ENCODE results near the gene ASB2. TPM values are rescaled to one million over a fixed set of nuclear protein-coding genes. Genes with fewer than 3 reads are reported as not detected.

Gene ASB2
- polyA plus RNA-seq, 2 donors: 4.5 to 4.7 TPM

DNA sequence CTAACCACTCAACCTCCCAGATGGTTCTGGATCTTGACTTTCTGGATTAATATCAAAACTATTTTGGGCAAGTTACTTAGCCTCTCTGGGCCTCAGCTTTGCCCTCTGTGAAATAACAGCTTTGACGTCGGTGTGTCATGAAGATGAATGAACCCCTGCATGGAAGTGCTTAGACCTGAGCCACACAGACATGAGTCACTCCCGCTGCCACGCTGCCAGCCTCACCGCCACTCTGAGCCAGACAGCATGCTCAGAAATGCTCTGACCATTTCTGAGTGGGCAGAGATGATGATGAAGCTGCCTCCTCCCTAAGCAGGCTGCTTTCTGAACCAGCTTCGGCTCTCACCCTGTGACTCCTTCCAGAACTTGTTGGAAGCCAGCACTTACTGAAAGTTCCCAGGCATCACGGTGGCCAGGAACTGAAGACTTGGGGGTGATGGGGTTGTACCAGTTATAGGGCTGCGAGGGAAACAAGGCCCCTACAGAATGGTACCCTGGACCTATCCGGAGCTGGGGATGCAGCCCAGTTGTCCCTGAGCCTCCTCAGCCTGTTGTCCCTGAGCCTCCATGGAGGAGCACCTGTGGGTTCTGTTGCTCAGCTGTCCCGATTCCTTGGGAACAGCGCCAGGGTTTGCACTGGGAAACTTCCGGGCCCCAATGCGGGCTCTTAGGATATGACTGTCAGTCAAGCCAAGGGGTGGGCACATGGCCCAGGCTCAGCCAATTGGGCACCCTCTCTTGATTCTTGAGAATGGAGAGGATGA, 18.7 kb upstream of the ASB2 start:
- WGBS, 2 donors: 22 to 30% methylated on average over 13 of the region's 13 CpGs
- no peak overlapping the region for H3K4me3 ChIP-seq (ENCODE audit: low read depth in 1 of 2, low read length in 2 of 2)
- H3K27ac ChIP-seq (ENCODE audit: low read depth in 2 of 2, low read length in 1 of 2): peak overlapping the region in 1 of 2 donors; percentile 79
- H3K36me3 ChIP-seq (ENCODE audit: control insufficient read depth in 2 of 2, insufficient read depth in 2 of 2, low read length in 1 of 2): no peaks in the 10 kb centered on the region
- H3K9me3 ChIP-seq (ENCODE audit: control insufficient read depth in 2 of 2, insufficient read depth in 1 of 2, low read depth in 1 of 2, low read length in 1 of 2): no peaks in the 10 kb centered on the region
- no peaks in the 10 kb centered on the region for H3K4me1 ChIP-seq (ENCODE audit: control insufficient read depth in 2 of 2, insufficient read depth in 2 of 2, low read length in 1 of 2)
- no peaks in the 10 kb centered on the region for H3K27me3 ChIP-seq (ENCODE audit: control insufficient read depth in 1 of 2, insufficient read depth in 2 of 2, low read length in 2 of 2)

DNA sequence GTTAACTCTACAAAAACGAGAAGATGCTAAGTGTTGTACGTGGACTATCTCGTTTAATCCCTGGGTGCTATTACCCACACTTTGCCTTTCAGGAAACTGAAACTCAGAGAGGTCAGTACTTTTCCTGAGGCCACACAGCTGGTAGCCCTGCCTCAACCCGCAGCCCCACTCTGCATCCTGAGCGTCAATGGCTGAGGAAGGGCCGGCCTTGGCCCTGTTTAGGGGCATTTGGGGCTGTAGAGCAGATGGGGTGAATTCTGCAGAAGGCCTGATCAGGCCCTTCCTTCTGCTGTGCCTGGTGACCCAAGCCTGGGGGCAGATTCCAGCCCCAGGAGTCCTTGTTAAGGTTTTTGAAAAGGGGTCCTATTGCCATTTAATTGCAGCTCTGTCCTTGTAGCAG, 17.0 kb upstream of the ASB2 start:
- Histone ChIP-seq H3K27me3 (ENCODE audit: control insufficient read depth in 1 of 2, insufficient read depth in 2 of 2, low read length in 2 of 2) (no peaks in the 10 kb centered on the region), H3K27ac (ENCODE audit: low read depth in 2 of 2, low read length in 1 of 2) (no peak overlapping the region), H3K9me3 (ENCODE audit: control insufficient read depth in 2 of 2, insufficient read depth in 1 of 2, low read depth in 1 of 2, low read length in 1 of 2) (no peaks in the 10 kb centered on the region), H3K4me3 (ENCODE audit: low read depth in 1 of 2, low read length in 2 of 2) (no peak overlapping the region), H3K36me3 (ENCODE audit: control insufficient read depth in 2 of 2, insufficient read depth in 2 of 2, low read length in 1 of 2) (no peaks in the 10 kb centered on the region), H3K4me1 (ENCODE audit: control insufficient read depth in 2 of 2, insufficient read depth in 2 of 2, low read length in 1 of 2) (no peaks in the 10 kb centered on the region)
- WGBS, 2 donors: 79 to 83% methylated on average over 6 of the region's 6 CpGs

DNA sequence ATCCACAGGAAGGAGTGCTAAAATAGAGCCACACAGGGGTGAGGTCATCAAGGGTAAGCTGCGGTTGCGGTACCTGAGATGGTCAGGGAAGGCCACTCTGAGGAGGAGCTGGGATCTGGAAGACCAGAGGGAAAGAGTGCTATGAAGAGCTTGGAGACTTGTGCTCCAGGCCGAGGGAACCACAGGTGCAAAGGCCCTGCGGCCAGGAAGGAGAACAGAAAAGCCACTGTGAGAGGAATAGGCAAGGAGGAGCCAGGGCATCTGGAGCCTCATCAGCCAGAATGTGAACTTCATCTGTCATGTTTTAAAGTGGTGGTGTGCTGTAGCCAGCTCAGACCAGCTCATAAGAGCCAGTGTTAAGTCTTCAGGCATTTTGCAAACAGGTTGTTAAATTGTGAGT, 15.3 kb upstream of the ASB2 start:
- H3K27me3 ChIP-seq (ENCODE audit: control insufficient read depth in 1 of 2, insufficient read depth in 2 of 2, low read length in 2 of 2): no peaks in the 10 kb centered on the region
- H3K4me1 ChIP-seq (ENCODE audit: control insufficient read depth in 2 of 2, insufficient read depth in 2 of 2, low read length in 1 of 2): peaks cover 0 to 4% of the 10 kb centered on the region in 2 donors
- H3K36me3 ChIP-seq (ENCODE audit: control insufficient read depth in 2 of 2, insufficient read depth in 2 of 2, low read length in 1 of 2): no peaks in the 10 kb centered on the region
- no peak overlapping the region for H3K27ac ChIP-seq (ENCODE audit: low read depth in 2 of 2, low read length in 1 of 2)
- no peak overlapping the region for H3K4me3 ChIP-seq (ENCODE audit: low read depth in 1 of 2, low read length in 2 of 2)
- WGBS, 2 donors: 86 to 96% methylated on average over 4 of the region's 4 CpGs
- no peaks in the 10 kb centered on the region for H3K9me3 ChIP-seq (ENCODE audit: control insufficient read depth in 2 of 2, insufficient read depth in 1 of 2, low read depth in 1 of 2, low read length in 1 of 2)

DNA sequence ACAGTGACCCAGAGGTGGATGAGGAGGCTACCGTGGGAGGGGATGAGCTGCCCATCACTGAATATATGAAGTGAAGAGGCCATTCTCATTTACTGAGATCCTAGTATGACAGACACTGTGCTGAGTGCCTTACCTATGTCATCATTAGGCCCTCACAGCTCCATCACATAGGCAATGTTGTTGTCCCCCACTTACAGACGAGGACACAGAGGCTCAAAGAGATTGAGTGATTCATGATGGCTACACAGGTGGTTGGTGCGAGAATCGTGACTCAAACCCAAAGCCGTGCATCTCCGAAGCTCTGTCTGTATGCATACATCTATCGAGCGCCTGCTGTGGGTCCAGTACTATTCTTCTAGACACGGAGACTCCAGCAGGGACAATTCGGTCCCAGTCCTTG, 14.8 kb upstream of the ASB2 start:
- Histone ChIP-seq H3K27ac (ENCODE audit: low read depth in 2 of 2, low read length in 1 of 2) (no peak overlapping the region), H3K4me1 (ENCODE audit: control insufficient read depth in 2 of 2, insufficient read depth in 2 of 2, low read length in 1 of 2) (peaks cover 0 to 4% of the 10 kb centered on the region in 2 donors), H3K4me3 (ENCODE audit: low read depth in 1 of 2, low read length in 2 of 2) (no peak overlapping the region), H3K9me3 (ENCODE audit: control insufficient read depth in 2 of 2, insufficient read depth in 1 of 2, low read depth in 1 of 2, low read length in 1 of 2) (no peaks in the 10 kb centered on the region), H3K36me3 (ENCODE audit: control insufficient read depth in 2 of 2, insufficient read depth in 2 of 2, low read length in 1 of 2) (no peaks in the 10 kb centered on the region), H3K27me3 (ENCODE audit: control insufficient read depth in 1 of 2, insufficient read depth in 2 of 2, low read length in 2 of 2) (no peaks in the 10 kb centered on the region)
- WGBS, 2 donors: 87 to 88% methylated on average over 10 of the region's 10 CpGs

DNA sequence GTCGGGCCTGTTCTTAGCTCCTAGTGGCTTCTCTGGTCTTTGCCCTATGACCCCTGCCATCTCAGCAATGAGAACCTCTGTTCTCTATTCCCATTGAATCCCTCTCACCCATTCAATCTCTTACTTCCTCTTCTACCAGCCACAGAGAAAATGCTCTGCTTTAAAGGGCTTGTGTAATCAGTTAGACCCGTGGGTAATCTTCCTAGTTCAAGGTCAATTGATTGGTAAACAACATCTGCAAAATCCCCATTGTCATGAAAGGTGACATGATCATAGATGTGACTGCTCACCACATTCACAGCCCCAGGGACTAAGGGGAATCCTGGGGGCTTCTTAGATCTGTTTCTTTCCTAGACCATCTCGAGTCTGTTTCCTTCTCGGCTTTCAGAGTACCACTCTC, 13.6 kb upstream of the ASB2 start:
- WGBS, 2 donors: 76 to 78% methylated on average over 4 of the region's 4 CpGs
- Histone ChIP-seq H3K36me3 (ENCODE audit: control insufficient read depth in 2 of 2, insufficient read depth in 2 of 2, low read length in 1 of 2) (no peaks in the 10 kb centered on the region), H3K27ac (ENCODE audit: low read depth in 2 of 2, low read length in 1 of 2) (no peak overlapping the region), H3K27me3 (ENCODE audit: control insufficient read depth in 1 of 2, insufficient read depth in 2 of 2, low read length in 2 of 2) (no peaks in the 10 kb centered on the region), H3K4me1 (ENCODE audit: control insufficient read depth in 2 of 2, insufficient read depth in 2 of 2, low read length in 1 of 2) (peaks cover 0 to 6% of the 10 kb centered on the region in 2 donors), H3K4me3 (ENCODE audit: low read depth in 1 of 2, low read length in 2 of 2) (no peak overlapping the region), H3K9me3 (ENCODE audit: control insufficient read depth in 2 of 2, insufficient read depth in 1 of 2, low read depth in 1 of 2, low read length in 1 of 2) (no peaks in the 10 kb centered on the region)

DNA sequence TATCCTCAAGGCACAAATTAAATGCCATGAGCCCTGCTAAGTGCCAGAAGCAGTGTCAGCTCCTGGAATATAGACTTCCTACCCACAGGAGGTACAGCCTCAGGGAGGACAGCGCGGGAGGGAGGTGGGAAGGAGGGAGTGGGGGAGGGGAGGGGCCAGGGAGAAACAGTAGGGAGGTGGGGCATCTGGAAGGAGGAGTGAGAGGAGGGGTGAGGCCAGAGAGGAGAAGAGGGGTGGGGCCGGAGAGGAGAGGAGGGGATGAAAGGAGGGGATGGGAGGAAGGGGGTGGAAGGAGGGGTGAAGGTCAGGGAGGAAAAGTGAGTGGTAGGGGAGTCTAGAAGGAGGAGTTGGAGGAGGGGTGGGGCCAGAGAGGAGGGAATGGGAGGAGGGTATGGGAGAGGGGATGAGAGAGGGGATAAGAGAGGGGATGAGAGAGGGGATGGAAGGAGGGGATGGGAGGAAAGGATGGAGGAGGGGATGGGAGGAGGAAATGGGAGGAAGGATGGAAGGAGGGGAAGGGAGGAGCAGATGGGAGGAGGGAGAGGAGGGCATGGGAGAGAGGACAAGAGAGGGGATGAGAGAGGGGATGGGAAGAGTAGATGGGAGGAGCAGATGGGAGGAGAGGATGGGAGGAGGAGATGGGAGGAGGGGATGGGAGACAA, 11.6 kb upstream of the ASB2 start:
- WGBS, 2 donors: 53 to 74% methylated on average over 3 of the region's 3 CpGs
- H3K27ac ChIP-seq (ENCODE audit: low read depth in 2 of 2, low read length in 1 of 2): no peak overlapping the region
- H3K4me1 ChIP-seq (ENCODE audit: control insufficient read depth in 2 of 2, insufficient read depth in 2 of 2, low read length in 1 of 2): peaks cover 0 to 10% of the 10 kb centered on the region in 2 donors
- H3K9me3 ChIP-seq (ENCODE audit: control insufficient read depth in 2 of 2, insufficient read depth in 1 of 2, low read depth in 1 of 2, low read length in 1 of 2): no peaks in the 10 kb centered on the region
- no peaks in the 10 kb centered on the region for H3K27me3 ChIP-seq (ENCODE audit: control insufficient read depth in 1 of 2, insufficient read depth in 2 of 2, low read length in 2 of 2)
- no peak overlapping the region for H3K4me3 ChIP-seq (ENCODE audit: low read depth in 1 of 2, low read length in 2 of 2)
- no peaks in the 10 kb centered on the region for H3K36me3 ChIP-seq (ENCODE audit: control insufficient read depth in 2 of 2, insufficient read depth in 2 of 2, low read length in 1 of 2)

DNA sequence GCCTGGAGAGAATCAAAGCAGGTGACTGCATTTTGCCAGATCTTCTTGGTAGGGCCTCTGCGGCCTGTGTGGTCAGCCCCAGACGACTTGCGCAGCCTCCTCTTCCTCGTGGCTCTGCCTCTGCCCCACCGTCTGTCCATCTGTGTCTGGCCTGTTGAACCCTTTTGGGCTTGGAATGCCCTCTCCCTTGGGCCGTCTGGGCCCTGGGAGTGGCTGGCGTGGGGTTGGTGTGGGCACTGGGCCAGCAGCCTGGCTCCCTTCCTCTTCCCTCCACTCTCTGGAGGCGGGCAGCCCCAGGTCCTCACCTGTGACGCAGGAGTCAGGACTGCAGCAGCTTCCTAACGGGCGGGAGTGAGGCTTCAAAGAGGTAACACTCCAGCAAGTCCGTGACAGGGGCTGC, 11.0 kb upstream of the ASB2 start:
- 54 to 57% methylated on average over 12 of the region's 12 CpGs for whole genome bisulfite sequencing, 2 donors
- H3K9me3 ChIP-seq (ENCODE audit: control insufficient read depth in 2 of 2, insufficient read depth in 1 of 2, low read depth in 1 of 2, low read length in 1 of 2): no peaks in the 10 kb centered on the region
- no peak overlapping the region for H3K4me3 ChIP-seq (ENCODE audit: low read depth in 1 of 2, low read length in 2 of 2)
- H3K4me1 ChIP-seq (ENCODE audit: control insufficient read depth in 2 of 2, insufficient read depth in 2 of 2, low read length in 1 of 2): peaks cover 0 to 10% of the 10 kb centered on the region in 2 donors
- no peaks in the 10 kb centered on the region for H3K27me3 ChIP-seq (ENCODE audit: control insufficient read depth in 1 of 2, insufficient read depth in 2 of 2, low read length in 2 of 2)
- H3K36me3 ChIP-seq (ENCODE audit: control insufficient read depth in 2 of 2, insufficient read depth in 2 of 2, low read length in 1 of 2): no peaks in the 10 kb centered on the region
- peak overlapping the region in 1 of 2 donors; percentile 23 for H3K27ac ChIP-seq (ENCODE audit: low read depth in 2 of 2, low read length in 1 of 2)

DNA sequence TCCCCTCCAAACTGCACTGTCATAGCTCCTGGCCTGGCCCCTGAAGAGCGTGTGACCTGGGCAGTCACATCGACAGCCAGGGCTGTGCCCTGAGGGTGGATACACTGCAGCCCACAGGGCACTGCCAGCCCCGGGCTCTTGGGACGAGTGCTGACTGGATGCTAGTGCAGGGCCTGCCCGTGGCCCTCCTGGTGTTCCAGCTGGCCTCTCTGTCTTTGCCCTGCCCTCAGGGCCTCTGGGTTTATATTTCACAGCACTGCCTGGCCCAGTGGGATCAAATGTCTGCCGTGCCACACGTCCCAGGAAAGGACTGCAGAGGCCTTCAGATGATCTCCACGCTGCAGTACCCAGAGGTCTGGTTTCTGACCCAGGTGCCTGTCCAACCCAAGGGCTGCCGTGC, 10.6 kb upstream of the ASB2 start:
- peaks cover 0 to 10% of the 10 kb centered on the region in 2 donors for H3K4me1 ChIP-seq (ENCODE audit: control insufficient read depth in 2 of 2, insufficient read depth in 2 of 2, low read length in 1 of 2)

DNA sequence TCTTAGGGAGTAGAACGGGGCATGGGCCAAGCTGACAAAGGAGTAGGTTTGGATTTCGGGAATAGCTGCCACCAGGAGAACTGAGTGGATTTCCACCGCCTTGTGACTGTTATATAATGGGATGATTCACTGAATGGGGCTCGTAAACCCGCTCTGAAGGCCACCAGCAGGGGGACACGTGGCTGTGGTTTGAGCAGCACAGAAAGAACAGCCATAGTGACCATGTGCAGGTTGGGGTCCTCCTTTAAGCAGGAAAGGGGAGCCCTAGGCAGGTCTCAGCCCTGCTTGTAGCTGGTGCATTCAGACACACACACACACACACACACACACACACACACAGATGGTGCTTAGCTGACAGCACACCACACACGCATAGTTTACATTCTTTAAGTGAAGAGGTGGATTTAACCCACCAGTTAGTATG, 8.6 kb upstream of the ASB2 start:
- no peaks in the 10 kb centered on the region for H3K9me3 ChIP-seq (ENCODE audit: control insufficient read depth in 2 of 2, insufficient read depth in 1 of 2, low read depth in 1 of 2, low read length in 1 of 2)
- no peaks in the 10 kb centered on the region for H3K27me3 ChIP-seq (ENCODE audit: control insufficient read depth in 1 of 2, insufficient read depth in 2 of 2, low read length in 2 of 2)
- no peaks in the 10 kb centered on the region for H3K36me3 ChIP-seq (ENCODE audit: control insufficient read depth in 2 of 2, insufficient read depth in 2 of 2, low read length in 1 of 2)
- peaks cover 0 to 14% of the 10 kb centered on the region in 2 donors for H3K4me1 ChIP-seq (ENCODE audit: control insufficient read depth in 2 of 2, insufficient read depth in 2 of 2, low read length in 1 of 2)
- H3K27ac ChIP-seq (ENCODE audit: low read depth in 2 of 2, low read length in 1 of 2): no peak overlapping the region
- 43 to 46% methylated on average over 7 of the region's 7 CpGs for WGBS, 2 donors
- H3K4me3 ChIP-seq (ENCODE audit: low read depth in 1 of 2, low read length in 2 of 2): no peak overlapping the region

More for the DNA sequence above, 10.6 kb upstream of the ASB2 start:
- no peak overlapping the region for H3K4me3 ChIP-seq (ENCODE audit: low read depth in 1 of 2, low read length in 2 of 2)
- WGBS, 2 donors: 52 to 71% methylated on average over 9 of the region's 9 CpGs
- H3K27ac ChIP-seq (ENCODE audit: low read depth in 2 of 2, low read length in 1 of 2): no peak overlapping the region
- H3K9me3 ChIP-seq (ENCODE audit: control insufficient read depth in 2 of 2, insufficient read depth in 1 of 2, low read depth in 1 of 2, low read length in 1 of 2): no peaks in the 10 kb centered on the region
- H3K36me3 ChIP-seq (ENCODE audit: control insufficient read depth in 2 of 2, insufficient read depth in 2 of 2, low read length in 1 of 2): no peaks in the 10 kb centered on the region
- H3K27me3 ChIP-seq (ENCODE audit: control insufficient read depth in 1 of 2, insufficient read depth in 2 of 2, low read length in 2 of 2): no peaks in the 10 kb centered on the region

DNA sequence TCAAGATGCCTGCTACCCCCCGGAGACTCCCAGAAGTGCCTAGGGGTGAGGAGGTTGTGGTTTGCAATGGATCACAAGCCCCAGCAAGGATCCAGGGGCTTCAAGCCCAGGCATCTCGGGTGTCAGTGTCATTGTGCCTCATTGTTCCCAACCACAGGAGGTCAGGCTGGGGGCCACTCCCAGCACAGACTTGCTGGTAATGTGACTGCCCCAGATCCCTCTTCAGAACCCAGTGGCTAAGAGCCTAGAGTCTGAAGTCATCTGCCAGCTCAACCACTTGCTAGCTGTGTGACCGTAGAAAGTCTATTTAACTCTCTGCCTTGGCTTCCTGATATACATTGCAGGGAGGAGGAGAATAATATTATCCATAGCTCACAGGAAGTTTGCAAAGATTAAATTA, 7.7 kb upstream of the ASB2 start:
- 72 to 89% methylated on average over 3 of the region's 3 CpGs for WGBS, 2 donors
- H3K9me3 ChIP-seq (ENCODE audit: control insufficient read depth in 2 of 2, insufficient read depth in 1 of 2, low read depth in 1 of 2, low read length in 1 of 2): no peaks in the 10 kb centered on the region
- no peaks in the 10 kb centered on the region for H3K27me3 ChIP-seq (ENCODE audit: control insufficient read depth in 1 of 2, insufficient read depth in 2 of 2, low read length in 2 of 2)
- H3K4me3 ChIP-seq (ENCODE audit: low read depth in 1 of 2, low read length in 2 of 2): no peak overlapping the region
- peaks cover 0 to 14% of the 10 kb centered on the region in 2 donors for H3K4me1 ChIP-seq (ENCODE audit: control insufficient read depth in 2 of 2, insufficient read depth in 2 of 2, low read length in 1 of 2)
- no peak overlapping the region for H3K27ac ChIP-seq (ENCODE audit: low read depth in 2 of 2, low read length in 1 of 2)
- no peaks in the 10 kb centered on the region for H3K36me3 ChIP-seq (ENCODE audit: control insufficient read depth in 2 of 2, insufficient read depth in 2 of 2, low read length in 1 of 2)

Data from esophagus (tissue), 2 donors.